Panc1 (cell line): ENCODE measurements around the gene CD37. TPM values are rescaled to one million over a fixed set of nuclear protein-coding genes. Genes with fewer than 3 reads are reported as not detected.
"Not testable (repeated sequence)": the region's sequence is repeated elsewhere in the genome, so short reads cannot be mapped to it uniquely, and the experiment has no call there.

ENCODE experiments used
- ATAC-seq: fragments of 200-7000 bp; cut with Tn5 transposase; 2 replicates; pipeline ENCODE4 v1.9.1; 2020; ENCODE audit warnings: mild to moderate bottlenecking, moderate library complexity
- BruUV-seq: library from RNA; stranded (reverse); fragments of 400-500 nt; replicated peaks from 2 replicates; lab custom pipeline; 2021; lab: Mats Ljungman, UMichigan
- CTCF ChIA-PET: fragments of 300-600 bp; sonication (Branson Sonifier 250); formaldehyde crosslinking; loops from one replicate; lab custom pipeline; 2022; ENCODE audit warnings: antibody characterized with exemption; lab: Charles Lee
- POLR2A ChIA-PET: fragments of 300-600 bp; sonication (Branson Sonifier 250); formaldehyde crosslinking; loops from one replicate; lab custom pipeline; 2022; ENCODE audit warnings: antibody characterized with exemption; lab: Charles Lee
- DNase-seq: peaks from one replicate; pipeline ENCODE4 v3.0.0-alpha.2; 2010; ENCODE audit warnings: low read depth, low spot score
- H3K27ac ChIP-seq: 2 replicates; pipeline ENCODE4 v1.5.1; 2011; ENCODE audit warnings: mild to moderate bottlenecking, low read length, inconsistent platforms
- H3K27me3 ChIP-seq: fragments of 200-500 bp; sonication (Bioruptor generic); 2 replicates; pipeline ENCODE4 v1.6.0; 2014; ENCODE audit warnings: low read length, inconsistent platforms; ENCODE audit not compliant: control insufficient read depth, insufficient read depth
- H3K36me3 ChIP-seq: fragments of 200-500 bp; sonication (Bioruptor generic); 2 replicates; pipeline ENCODE4 v1.5.1; 2014; ENCODE audit warnings: inconsistent platforms, mild to moderate bottlenecking, low read length, moderate library complexity; ENCODE audit not compliant: control insufficient read depth, insufficient read depth
- H3K4me1 ChIP-seq: 2 replicates; pipeline ENCODE4 v1.5.1; 2011; ENCODE audit warnings: inconsistent platforms, mild to moderate bottlenecking, low read length, moderate library complexity; ENCODE audit not compliant: control insufficient read depth, insufficient read depth
- H3K4me3 ChIP-seq, 2 experiments: 2 replicates each; pipeline ENCODE4 v1.5.1; 2011 to 2012; ENCODE audit warnings: low read depth in 2 of 2, low read length in 2 of 2, mild to moderate bottlenecking in 2 of 2, inconsistent platforms in 1 of 2, moderate library complexity in 1 of 2
- H3K9me3 ChIP-seq: fragments of 200-500 bp; sonication (Bioruptor generic); 2 replicates; pipeline ENCODE4 v1.5.1; 2014; ENCODE audit warnings: low read depth, mild to moderate bottlenecking, inconsistent platforms, low read length, moderate library complexity; ENCODE audit not compliant: control insufficient read depth, insufficient read depth
- POLR2AphosphoS5 ChIP-seq: IDR thresholded peaks from 2 replicates; pipeline ENCODE4 v1.6.1; 2012; ENCODE audit warnings: mild to moderate bottlenecking, low read depth, low read length, moderate library complexity
- SIN3A ChIP-seq: IDR thresholded peaks from 2 replicates; pipeline ENCODE4 v1.6.1; 2012; ENCODE audit warnings: low read depth, mild to moderate bottlenecking, low read length, moderate library complexity, borderline replicate concordance; ENCODE audit not compliant: insufficient read depth
- TCF7L2 ChIP-seq: IDR thresholded peaks from 2 replicates; pipeline ENCODE4 v1.6.1; 2011; ENCODE audit warnings: mild to moderate bottlenecking, low read depth, low read length, inconsistent platforms
- in situ Hi-C: cut with HindIII; loops from 2 replicates; pipeline ENCODE4 v1.10.0; 2016; ENCODE audit warnings: low sequenced_read_pairs, low pct_unique_long_range_greater_than_20kb
- intact Hi-C: fragments of 100-400 bp; cut with micrococcal nuclease; formaldehyde crosslinking; loops from one replicate; pipeline ENCODE4 v1.10.0; 2022; ENCODE audit not compliant: unreplicated experiment
- total RNA-seq: library from RNA; stranded (reverse); gene quantifications from one replicate; pipeline ENCODE4 v1.2.1, GENCODE V29; 2021; ENCODE audit not compliant: unreplicated experiment
- TF ChIP-seq, protein P1 (sequence below), 2 experiments: IDR thresholded peaks; 2 replicates each; pipeline ENCODE4 v1.6.1; 2011 to 2012; ENCODE audit warnings: low read depth in 2 of 2, control low read depth in 1 of 2, low read length in 1 of 2, mild to moderate bottlenecking in 1 of 2, moderate library complexity in 1 of 2; ENCODE audit not compliant: insufficient read depth in 1 of 2
- TF ChIP-seq, protein P2 (sequence below): fragments of 450-650 bp; IDR thresholded peaks from 2 replicates; pipeline ENCODE4 v1.5.1; 2017; ENCODE audit warnings: mild to moderate bottlenecking

Gene CD37
- total RNA-seq, 1 experiment from 2014 or later: 0.33 TPM

DNA sequence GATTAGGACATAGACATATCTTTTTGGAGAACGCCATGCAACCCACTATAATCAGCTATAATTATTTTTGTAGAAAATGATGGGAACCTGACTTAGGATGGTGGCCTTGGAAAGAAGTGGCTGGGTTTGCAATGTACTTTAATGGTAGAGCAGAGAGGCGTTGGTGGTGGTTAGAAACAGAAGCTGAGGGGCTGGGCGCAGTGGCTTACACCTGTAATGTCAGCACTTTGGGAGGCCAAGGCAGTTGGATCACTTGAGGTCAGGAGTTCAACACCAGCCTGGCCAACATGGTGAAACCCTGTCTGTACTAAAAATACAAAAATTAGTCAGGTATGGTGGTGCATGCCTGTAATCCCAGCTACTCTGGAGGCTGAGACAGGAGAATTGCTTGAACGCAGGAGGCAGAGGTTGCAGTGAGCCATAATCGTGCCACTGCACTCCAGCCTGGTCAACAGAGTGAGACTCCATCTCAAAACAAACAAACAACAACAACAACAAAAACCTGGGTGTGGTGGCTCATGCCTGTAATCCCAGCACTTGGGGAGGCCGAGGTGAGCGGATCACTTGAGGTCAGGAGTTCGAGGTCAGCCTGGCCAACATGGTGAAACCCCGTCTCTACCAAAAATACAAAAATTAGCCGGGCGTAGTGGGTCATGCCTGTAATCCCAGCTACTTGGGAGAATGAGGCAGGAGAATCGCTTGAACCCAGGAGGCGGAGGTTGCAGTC, 2.4 kb upstream of the CD37 start:
- H3K36me3 ChIP-seq, H3K27me3 ChIP-seq, CTCF ChIA-PET, POLR2A ChIA-PET, H3K9me3 ChIP-seq, intact Hi-C loops, ATAC-seq, H3K4me3 ChIP-seq, BruUV-seq, DNase-seq, H3K4me1 ChIP-seq, H3K27ac ChIP-seq, in situ Hi-C loops: not testable (repeated sequence)

DNA sequence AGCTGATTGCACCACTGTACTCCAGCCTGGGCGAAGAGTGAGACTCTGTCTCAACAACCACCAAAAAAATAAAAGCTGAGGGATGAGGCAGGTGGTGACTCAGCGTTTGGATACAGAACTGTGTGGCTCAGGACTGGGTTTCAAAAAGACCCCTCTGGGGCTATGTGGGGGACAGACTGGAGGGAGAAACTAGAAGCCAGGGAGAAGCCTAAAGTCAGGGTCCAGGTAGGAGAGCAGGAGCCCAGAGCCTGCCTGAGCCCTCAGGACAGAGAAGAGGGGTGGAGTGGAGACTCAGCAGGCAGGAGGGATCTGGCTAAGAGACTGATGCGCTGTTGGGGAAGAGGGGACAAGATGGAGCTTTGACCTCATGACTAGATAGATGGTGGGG, 1.8 kb upstream of the CD37 start:
- no peak for DNase-seq
- H3K4me1 ChIP-seq: no peaks in the 10 kb centered on the region
- CTCF ChIA-PET: no interaction called here

DNA sequence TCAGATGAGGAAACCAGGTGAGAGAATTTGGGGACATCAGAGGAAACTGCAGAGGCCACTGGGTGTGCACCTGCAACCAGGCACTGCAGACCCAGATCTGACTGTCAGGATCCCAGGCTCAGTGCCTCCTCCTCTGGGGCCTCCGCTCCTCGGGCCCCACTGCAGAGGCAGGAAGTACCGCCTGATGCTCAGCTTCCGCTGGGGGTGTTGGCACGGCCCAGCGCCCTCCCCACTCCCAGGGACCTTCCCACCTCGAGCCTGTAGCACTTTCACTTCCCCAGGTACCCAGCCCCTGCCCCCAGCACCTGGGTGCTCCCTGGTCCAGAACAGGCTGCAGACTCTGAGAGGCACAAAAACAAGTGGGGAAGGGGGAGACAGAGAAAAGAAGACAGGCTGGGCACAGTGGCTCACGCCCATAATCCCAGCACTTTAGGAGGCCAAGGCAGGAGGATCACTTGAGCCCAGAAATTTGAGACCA, 1.4 kb upstream of the CD37 start:
- H3K4me1 ChIP-seq: no peaks in the 10 kb centered on the region
- H3K27ac ChIP-seq: no peak overlapping the region
- H3K27me3 ChIP-seq: no peaks in the 10 kb centered on the region
- H3K9me3 ChIP-seq: no peaks in the 10 kb centered on the region
- ATAC-seq (no peak), DNase-seq (no peak)
- H3K4me3 ChIP-seq: no peak overlapping the region
- BruUV-seq: no TSS peak
- ChIA-PET POLR2A (no interaction called here), CTCF (no interaction called here)
- in situ Hi-C loops: no loop called here
- intact Hi-C loops: no loop called here
- TF ChIP-seq, protein P1, sequence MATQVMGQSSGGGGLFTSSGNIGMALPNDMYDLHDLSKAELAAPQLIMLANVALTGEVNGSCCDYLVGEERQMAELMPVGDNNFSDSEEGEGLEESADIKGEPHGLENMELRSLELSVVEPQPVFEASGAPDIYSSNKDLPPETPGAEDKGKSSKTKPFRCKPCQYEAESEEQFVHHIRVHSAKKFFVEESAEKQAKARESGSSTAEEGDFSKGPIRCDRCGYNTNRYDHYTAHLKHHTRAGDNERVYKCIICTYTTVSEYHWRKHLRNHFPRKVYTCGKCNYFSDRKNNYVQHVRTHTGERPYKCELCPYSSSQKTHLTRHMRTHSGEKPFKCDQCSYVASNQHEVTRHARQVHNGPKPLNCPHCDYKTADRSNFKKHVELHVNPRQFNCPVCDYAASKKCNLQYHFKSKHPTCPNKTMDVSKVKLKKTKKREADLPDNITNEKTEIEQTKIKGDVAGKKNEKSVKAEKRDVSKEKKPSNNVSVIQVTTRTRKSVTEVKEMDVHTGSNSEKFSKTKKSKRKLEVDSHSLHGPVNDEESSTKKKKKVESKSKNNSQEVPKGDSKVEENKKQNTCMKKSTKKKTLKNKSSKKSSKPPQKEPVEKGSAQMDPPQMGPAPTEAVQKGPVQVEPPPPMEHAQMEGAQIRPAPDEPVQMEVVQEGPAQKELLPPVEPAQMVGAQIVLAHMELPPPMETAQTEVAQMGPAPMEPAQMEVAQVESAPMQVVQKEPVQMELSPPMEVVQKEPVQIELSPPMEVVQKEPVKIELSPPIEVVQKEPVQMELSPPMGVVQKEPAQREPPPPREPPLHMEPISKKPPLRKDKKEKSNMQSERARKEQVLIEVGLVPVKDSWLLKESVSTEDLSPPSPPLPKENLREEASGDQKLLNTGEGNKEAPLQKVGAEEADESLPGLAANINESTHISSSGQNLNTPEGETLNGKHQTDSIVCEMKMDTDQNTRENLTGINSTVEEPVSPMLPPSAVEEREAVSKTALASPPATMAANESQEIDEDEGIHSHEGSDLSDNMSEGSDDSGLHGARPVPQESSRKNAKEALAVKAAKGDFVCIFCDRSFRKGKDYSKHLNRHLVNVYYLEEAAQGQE (IDR thresholded peaks at IDR 0.05; ENCODE audit: insufficient read depth in 1 of 2, low read depth in 2 of 2, low read length in 1 of 2): no peak
- no peak for TF ChIP-seq TCF7L2
- TF ChIP-seq SIN3A: no peak
- TF ChIP-seq POLR2AphosphoS5: no peak
- TF ChIP-seq, protein P2, sequence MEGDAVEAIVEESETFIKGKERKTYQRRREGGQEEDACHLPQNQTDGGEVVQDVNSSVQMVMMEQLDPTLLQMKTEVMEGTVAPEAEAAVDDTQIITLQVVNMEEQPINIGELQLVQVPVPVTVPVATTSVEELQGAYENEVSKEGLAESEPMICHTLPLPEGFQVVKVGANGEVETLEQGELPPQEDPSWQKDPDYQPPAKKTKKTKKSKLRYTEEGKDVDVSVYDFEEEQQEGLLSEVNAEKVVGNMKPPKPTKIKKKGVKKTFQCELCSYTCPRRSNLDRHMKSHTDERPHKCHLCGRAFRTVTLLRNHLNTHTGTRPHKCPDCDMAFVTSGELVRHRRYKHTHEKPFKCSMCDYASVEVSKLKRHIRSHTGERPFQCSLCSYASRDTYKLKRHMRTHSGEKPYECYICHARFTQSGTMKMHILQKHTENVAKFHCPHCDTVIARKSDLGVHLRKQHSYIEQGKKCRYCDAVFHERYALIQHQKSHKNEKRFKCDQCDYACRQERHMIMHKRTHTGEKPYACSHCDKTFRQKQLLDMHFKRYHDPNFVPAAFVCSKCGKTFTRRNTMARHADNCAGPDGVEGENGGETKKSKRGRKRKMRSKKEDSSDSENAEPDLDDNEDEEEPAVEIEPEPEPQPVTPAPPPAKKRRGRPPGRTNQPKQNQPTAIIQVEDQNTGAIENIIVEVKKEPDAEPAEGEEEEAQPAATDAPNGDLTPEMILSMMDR: no peak
- H3K36me3 ChIP-seq: no peaks in the 10 kb centered on the region

More for the DNA sequence above, 1.8 kb upstream of the CD37 start:
- POLR2A ChIA-PET: no interaction called here
- intact Hi-C loops: no loop called here
- H3K4me3 ChIP-seq: no peak overlapping the region
- H3K36me3 ChIP-seq: no peaks in the 10 kb centered on the region
- TF ChIP-seq, protein P2: no peak
- H3K27me3 ChIP-seq: no peaks in the 10 kb centered on the region
- BruUV-seq: no TSS peak
- in situ Hi-C loops: no loop called here
- ATAC-seq: no peak
- H3K27ac ChIP-seq: no peak overlapping the region
- H3K9me3 ChIP-seq: no peaks in the 10 kb centered on the region
